Progenitor cell of endocrine pancreas (in vitro differentiated cells): ENCODE measurements around the gene SUPT20HL2. TPM values are rescaled to one million over a fixed set of nuclear protein-coding genes. Genes with fewer than 3 reads are reported as not detected.

Source experiments
- DNase-seq: peaks from one replicate; pipeline ENCODE4 v3.0.0; 2021; ENCODE audit warnings: low spot score; ENCODE audit not compliant: unreplicated experiment
- H3K27ac Mint-ChIP-seq: 2 replicates; pipeline ENCODE4 v1.8.0; 2021; ENCODE audit warnings: mild to moderate bottlenecking, moderate library complexity, mixed read lengths
- H3K27me3 Mint-ChIP-seq: 2 replicates; pipeline ENCODE4 v1.8.0; 2021; ENCODE audit warnings: mixed read lengths
- H3K36me3 Mint-ChIP-seq: 2 replicates; pipeline ENCODE4 v1.8.0; 2022; ENCODE audit warnings: mixed read lengths; ENCODE audit not compliant: insufficient read depth
- H3K4me1 Mint-ChIP-seq: 2 replicates; pipeline ENCODE4 v1.8.0; 2021; ENCODE audit warnings: low read depth, mixed read lengths
- H3K4me3 Mint-ChIP-seq: 2 replicates; pipeline ENCODE4 v1.8.0; 2021; ENCODE audit warnings: low read depth, mild to moderate bottlenecking, moderate library complexity, mixed read lengths
- H3K9me3 Mint-ChIP-seq: 2 replicates; pipeline ENCODE4 v1.8.0; 2021; ENCODE audit warnings: low read depth, mixed read lengths
- total RNA-seq: library from RNA; stranded (reverse); gene quantifications from 2 replicates; pipeline ENCODE4 v1.2.1, GENCODE V29; 2021
- TF ChIP-seq, protein P1 (sequence below): fragments of 200-600 bp; sonication (generic); IDR thresholded peaks from one replicate; pipeline ENCODE4 v1.5.0; 2021; ENCODE audit warnings: antibody characterized with exemption, mild to moderate bottlenecking; ENCODE audit not compliant: unreplicated experiment

The SUPT20HL2 gene
- total RNA-seq, 1 donor from 2014 or later: not detected

DNA sequence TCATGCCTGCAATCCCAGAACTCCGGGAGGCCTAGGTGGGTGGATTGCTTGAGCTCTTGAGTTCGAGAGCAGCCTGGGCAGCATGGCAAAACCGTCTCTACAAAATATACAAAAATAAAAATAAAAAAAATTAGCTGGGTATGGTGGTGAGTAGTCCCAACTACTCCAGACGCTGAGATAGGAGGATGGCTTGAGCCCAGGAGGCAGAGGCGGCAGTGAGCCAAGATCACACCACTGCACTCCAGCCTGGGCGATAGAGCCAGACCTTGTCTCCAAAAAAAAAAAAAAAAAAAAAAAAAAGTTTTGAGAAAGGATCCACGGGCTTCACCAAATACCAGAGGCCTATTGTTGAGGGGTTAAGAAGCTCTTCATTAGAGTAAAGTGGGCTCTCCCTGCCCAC is 8.0 kb downstream of the SUPT20HL2 start:
- TF ChIP-seq, protein P1, sequence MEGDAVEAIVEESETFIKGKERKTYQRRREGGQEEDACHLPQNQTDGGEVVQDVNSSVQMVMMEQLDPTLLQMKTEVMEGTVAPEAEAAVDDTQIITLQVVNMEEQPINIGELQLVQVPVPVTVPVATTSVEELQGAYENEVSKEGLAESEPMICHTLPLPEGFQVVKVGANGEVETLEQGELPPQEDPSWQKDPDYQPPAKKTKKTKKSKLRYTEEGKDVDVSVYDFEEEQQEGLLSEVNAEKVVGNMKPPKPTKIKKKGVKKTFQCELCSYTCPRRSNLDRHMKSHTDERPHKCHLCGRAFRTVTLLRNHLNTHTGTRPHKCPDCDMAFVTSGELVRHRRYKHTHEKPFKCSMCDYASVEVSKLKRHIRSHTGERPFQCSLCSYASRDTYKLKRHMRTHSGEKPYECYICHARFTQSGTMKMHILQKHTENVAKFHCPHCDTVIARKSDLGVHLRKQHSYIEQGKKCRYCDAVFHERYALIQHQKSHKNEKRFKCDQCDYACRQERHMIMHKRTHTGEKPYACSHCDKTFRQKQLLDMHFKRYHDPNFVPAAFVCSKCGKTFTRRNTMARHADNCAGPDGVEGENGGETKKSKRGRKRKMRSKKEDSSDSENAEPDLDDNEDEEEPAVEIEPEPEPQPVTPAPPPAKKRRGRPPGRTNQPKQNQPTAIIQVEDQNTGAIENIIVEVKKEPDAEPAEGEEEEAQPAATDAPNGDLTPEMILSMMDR: no peak
- Mint-ChIP-seq H3K4me3 (no peak overlapping the region), H3K36me3 (no peaks in the 10 kb centered on the region), H3K27me3 (no peaks in the 10 kb centered on the region), H3K27ac (no peak overlapping the region), H3K4me1 (no peaks in the 10 kb centered on the region), H3K9me3 (no peaks in the 10 kb centered on the region)
- no peak for DNase-seq

DNA sequence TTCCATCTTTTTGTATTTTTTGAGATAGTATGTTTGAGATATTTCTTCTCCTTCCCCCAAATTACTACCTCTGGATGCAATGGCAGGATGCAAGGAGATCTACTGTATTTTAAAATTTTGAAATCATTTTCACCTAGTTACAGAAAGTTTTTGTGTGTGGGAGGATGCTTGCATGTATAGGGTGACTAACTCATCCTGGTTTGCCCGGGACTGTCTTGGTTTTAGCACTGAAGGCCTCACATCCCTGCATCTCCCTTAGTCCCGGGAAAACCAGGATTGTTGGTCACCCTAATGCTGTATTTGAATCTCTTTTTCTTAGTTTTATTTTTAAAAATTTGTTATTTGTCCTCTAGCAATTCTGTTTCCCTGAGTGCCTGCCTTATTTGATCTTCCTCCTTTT is 12.1 kb downstream of the SUPT20HL2 start:
- Mint-ChIP-seq H3K27me3 (no peaks in the 10 kb centered on the region), H3K4me1 (peaks cover 9% of the 10 kb centered on the region), H3K4me3 (no peak overlapping the region), H3K36me3 (no peaks in the 10 kb centered on the region), H3K9me3 (no peaks in the 10 kb centered on the region), H3K27ac (no peak overlapping the region)
- DNase-seq: no peak
- TF ChIP-seq, protein P1: no peak

DNA sequence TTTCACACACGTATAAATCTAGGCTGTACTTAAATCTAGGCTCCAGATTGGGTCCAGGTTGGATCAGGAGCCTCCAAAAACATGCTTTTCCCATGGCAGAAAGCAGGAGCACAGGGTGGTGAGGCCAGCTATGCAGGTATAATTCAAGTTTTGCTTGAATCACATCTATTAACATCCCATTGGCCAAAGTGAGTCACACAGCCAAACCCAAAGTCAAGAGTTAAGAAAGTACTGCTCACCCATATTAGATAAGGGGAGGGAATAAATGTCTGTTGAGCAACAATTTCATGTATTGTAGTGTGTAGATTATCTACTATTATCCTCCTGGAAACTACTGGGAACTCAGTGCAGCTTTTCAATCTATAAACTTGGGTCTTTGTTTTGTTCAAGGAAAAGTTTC is 12.8 kb downstream of the SUPT20HL2 start:
- TF ChIP-seq, protein P1: no peak
- Mint-ChIP-seq H3K36me3 (no peaks in the 10 kb centered on the region), H3K4me1 (peaks cover 9% of the 10 kb centered on the region), H3K4me3 (no peak overlapping the region), H3K27me3 (no peaks in the 10 kb centered on the region), H3K27ac (no peak overlapping the region), H3K9me3 (no peaks in the 10 kb centered on the region)
- DNase-seq: no peak

DNA sequence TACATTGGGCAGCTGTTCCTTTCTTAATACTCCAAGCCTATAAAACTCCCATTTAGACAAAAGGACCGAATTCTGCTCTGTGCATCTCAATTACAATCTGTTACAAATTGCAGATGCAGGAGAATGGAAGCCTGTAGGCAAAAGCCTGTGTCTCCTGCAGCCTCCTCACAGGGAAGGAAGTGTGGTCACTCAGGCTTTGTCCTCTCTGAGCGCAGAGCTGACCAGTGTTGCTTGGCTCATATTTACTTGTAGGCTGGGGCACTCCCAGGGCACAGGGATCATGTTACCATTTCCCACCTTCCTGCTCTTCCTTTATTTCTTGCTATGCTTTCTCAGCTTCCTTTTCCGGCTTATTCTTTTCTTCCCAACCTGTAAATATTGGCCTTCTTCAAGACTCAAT is 15.7 kb downstream of the SUPT20HL2 start:
- Mint-ChIP-seq H3K36me3 (no peaks in the 10 kb centered on the region), H3K27me3 (peaks cover 3% of the 10 kb centered on the region), H3K4me3 (no peak overlapping the region), H3K9me3 (no peaks in the 10 kb centered on the region), H3K27ac (peak overlapping the region; percentile 4), H3K4me1 (peaks cover 11% of the 10 kb centered on the region)
- TF ChIP-seq, protein P1: no peak
- no peak for DNase-seq

DNA sequence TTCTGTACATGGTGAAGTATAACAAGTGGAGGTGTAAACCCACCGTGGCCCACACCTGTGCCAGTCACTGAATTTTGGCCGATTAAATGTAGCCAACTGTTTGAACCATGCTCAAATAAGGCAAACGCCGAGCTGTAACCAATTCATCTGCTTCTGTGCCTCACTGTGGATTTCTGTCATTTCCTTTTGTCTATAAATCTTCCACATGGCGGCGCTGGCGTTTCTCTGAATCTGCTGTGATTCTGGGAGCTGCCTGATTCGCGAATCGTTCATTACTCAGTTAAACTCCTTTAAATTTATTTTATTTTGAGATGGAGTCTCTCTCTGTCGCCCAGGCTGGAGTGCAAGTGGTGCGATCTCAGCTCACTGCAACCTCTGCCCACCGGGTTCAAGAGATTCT is 19.2 kb downstream of the SUPT20HL2 start:
- no peak overlapping the region for H3K4me3 Mint-ChIP-seq
- TF ChIP-seq, protein P1: peak; percentile 33
- no peaks in the 10 kb centered on the region for H3K36me3 Mint-ChIP-seq
- H3K27me3 Mint-ChIP-seq: peaks cover 3% of the 10 kb centered on the region
- no peaks in the 10 kb centered on the region for H3K9me3 Mint-ChIP-seq
- DNase-seq: no peak
- H3K4me1 Mint-ChIP-seq: peaks cover 13% of the 10 kb centered on the region
- H3K27ac Mint-ChIP-seq: no peak overlapping the region
